Middle frontal gyrus (tissue), 1 donor: Measurements from ENCODE around the gene FAAP20.

ENCODE experiments used
- DNase-seq: peaks from one replicate; pipeline ENCODE4 v3.0.0-alpha.2; 2015; ENCODE audit warnings: low spot score; ENCODE audit errors: extremely low spot score

The FAAP20 gene, protein sequence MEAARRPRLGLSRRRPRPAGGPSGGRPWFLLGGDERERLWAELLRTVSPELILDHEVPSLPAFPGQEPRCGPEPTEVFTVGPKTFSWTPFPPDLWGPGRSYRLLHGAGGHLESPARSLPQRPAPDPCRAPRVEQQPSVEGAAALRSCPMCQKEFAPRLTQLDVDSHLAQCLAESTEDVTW

DNA sequence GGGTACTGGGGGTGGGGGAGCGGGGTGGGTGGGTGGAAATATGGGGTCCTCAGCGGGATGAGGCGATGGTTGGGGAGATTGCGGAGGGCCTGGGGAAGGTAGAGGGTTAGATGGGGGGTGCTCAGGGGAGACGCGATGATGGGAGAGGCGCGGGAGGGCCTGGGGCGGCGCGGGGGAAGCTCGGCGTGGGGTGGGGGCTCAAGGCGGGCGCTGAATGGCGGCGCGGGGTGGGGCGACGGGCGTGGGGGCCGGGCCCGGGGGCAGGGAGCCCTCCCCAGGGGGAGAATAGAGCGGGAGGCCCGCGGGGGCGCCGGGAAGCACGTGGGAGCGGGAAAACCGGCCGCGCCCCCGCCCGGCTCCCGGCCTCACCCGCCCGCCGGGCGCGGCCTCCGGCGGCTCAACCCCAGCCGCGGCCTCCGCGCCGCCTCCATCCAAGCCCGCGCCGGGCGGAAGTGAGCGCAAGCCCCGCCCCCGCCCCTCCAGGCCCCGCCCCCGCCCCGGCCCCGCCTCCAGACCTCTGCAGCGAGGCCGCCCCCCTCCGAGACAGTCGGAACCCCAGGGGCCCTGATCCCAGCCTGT is at the start of gene FAAP20:
TSS of gene FAAP20 (minus strand) at position 454 of the 579 bp plus-strand sequence. CDS start at position 431, 23 bp downstream.
- no peak for DNase-seq

DNA sequence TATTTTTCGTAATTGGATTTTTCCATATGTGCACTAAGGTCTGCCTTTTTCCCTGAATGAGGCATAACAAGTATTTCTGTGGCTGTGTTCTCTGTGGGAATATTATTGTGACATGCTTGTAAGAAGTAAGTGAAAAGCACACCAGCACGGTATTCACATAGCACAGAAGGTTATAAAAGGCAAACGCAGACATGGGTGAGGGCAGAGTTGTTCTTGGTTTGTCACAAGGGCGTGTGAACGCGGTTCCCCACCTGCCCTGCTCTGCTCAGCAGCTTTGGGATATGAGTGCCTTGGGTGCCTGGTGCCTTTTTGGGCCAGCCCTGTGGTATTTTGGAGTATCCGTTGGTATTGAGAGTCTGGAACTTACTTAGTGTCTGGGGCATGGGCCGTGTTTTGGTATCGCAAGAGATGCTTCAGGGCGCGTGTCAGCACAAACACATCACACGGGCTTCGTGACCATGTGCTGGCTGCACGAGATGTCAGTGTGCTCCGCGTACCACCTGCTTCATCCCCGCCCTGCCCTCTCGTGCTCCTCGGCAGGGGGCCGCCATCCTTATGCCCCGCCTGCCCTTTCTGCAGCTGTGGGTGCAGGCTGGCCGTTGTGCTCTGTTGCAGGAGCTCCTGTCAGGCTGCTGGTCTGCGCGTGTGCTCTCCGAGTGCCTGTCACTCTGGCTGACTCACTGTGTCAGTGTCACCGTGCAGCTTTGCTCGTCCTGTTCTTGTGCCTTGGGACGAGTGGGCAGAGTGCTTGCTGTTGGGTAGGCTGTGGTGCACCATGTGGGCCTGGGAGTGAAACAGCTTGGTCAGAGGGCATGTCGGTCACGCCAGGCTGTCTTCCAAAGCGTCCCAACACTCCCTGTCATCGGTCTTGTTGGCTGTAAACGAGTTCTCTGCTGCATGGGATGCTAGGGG is 48.5 kb upstream of the FAAP20 start:
- DNase-seq, result no peak

DNA sequence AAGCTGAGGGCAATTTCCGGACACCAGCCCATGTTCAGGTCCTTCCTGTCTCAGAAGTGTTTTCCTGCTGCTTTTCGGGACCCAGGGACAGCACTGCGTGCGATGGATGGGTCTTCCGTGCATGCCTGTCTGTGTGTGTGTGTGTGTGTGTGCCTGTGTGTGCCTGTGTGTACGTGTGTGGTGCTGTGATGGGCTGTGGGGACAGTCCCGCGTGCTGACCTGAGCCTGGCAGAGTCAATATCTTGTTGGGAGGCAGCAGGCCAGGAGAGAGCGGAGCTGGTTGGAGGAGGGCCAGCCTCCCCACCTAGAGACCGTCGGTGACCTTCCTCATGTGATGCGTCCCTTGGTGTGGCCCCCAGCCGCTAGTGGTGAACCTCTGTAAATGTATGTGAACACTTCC is 47.2 kb upstream of the FAAP20 start:
- DNase-seq, result no peak

GRCh38 chr1:2240270-2241156 is 45.9 kb upstream of the FAAP20 start:
- no peak for DNase-seq

GRCh38 chr1:2239384-2239985 is 44.9 kb upstream of the FAAP20 start:
- no peak for DNase-seq

DNA sequence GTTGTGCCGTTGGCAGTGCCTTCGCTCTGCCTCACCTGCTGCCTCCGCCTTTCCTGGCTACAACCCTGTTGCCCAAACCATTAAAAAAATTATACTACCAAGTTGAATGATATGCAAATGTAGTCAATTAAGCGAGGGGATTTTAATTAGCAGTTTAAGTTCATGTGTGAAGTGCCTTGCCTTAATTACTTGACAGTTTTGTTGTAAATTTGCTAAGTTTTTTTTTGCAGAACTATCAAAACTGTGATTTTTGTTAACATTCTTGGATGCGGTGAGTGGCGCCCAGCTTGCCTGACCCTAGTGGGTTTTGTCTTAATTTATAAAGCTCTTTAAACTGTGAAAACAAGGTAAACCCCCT is 44.4 kb upstream of the FAAP20 start:
- no peak for DNase-seq

- no peak for DNase-seq
These were observed 43.9 kb upstream of the FAAP20 start for GRCh38 chr1:2238361-2239012.

DNA sequence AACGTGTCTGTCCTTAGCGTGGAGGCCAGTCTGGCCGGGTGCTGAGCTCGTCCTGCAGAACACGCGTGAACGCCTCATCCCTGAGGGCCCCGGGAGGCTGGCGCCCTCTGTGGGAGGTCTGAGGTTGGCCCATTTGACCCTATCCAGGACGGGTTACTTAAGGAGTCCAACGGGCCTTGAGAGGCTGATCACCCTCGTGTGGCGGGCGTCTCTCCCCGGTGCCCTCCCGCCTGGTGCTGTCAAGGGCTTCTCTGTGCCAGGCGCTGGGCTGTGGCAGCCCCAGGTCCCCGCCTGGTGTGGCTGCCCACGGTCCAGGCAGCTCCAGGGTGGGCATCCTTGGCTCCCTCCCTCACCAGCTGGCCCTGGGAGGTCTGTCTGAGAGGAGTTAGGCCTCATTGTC is 43.2 kb upstream of the FAAP20 start:
- no peak for DNase-seq

DNA sequence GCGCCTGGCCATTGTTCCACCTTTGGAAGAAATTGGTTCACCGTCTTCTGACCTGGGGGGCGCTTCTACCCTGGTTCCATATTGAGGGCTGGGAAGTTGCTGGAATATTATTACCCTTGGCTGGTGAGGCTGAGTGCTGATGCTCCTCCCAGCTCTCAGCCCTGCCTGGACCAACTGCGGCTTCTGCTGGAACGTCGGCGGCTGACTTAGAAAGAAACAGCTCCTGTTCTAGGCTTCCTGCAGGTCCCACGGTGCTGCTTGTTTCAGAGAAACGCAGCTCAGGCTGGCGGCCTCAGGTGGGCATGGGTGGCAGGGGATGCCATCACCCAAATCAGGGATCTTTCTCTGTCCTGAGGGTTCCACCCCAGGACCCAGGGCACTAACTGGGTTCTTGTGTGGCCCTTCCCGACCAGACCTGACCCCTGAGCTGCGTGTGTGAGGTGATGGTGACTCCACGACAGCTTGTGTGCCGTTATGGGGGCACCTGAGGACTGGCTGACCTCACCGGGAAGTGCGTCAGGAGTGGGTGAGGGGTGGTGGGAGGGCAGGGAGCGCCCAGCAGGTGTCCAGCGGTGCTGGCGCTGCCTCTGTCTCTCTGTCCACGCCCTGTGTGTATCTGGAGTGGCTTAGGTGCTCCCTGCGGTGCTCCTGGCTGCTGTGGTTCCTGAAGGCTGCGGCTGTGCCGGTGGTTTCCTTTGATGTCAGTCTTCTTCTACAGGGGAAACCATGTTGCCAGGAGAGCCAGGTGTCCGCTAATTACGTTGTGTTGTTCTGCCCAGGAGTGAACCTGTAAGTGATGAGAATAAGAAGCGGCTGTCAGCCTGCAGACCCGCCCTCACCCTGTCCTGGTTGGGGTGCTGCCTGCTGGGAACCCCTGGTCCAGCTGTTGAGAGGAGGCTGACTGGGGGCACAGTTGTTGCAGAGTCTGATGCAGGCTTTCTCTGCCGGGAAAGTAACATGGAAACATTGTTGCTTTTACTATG is 42.4 kb upstream of the FAAP20 start:
- no peak for DNase-seq

DNA sequence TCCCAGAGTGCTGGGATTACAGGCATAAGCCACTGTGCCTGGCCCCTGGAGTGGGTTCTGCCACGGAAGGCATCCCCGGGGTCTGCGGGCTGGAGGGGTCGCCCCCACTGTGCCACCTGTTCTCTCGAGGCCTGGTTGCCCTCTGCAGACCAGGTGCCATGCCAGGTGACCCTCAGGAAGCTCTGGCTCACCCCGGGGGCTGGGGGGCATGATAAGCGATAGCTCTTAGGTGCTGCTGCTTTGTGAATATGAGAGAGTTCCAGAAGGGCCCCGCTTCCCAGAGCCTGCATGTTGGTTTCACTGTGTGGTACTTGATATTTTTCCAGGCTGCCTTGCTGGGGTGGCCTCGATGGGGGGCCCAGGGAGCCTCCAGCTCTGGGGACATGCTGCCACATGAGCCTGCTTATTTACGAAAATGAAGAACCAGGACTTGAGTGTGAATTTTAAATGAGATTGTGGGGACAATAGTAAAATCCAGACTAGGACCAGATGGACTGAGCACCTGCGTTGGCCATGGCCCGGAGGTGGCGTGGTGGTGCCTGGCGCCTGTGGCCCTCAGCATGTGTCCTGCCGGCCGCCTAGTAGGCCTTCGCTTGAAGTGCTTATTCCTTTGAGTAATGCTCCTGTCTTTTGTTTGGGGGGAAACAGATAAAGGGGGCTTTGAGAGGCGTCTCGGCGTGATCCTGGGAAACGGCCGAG is 40.9 kb upstream of the FAAP20 start:
- no peak for DNase-seq

DNA sequence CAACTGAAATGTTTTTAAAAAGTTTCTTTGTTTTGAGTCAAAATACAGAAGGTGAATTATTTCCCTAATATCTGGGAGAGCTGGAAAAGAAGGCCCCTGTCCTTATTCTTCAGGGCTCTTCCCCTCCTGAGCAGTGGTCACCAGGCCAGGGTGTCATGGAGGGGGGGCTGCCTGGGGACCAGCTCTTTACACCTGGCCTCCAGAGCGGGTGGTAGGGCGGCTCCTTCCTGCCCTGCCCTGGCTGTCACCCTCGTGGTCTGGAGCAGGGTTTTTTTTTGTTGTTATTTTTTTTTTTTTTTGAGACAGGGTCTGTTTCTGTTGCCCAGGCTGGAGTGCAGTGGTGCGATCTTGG is 40.2 kb upstream of the FAAP20 start:
- no peak for DNase-seq

DNA sequence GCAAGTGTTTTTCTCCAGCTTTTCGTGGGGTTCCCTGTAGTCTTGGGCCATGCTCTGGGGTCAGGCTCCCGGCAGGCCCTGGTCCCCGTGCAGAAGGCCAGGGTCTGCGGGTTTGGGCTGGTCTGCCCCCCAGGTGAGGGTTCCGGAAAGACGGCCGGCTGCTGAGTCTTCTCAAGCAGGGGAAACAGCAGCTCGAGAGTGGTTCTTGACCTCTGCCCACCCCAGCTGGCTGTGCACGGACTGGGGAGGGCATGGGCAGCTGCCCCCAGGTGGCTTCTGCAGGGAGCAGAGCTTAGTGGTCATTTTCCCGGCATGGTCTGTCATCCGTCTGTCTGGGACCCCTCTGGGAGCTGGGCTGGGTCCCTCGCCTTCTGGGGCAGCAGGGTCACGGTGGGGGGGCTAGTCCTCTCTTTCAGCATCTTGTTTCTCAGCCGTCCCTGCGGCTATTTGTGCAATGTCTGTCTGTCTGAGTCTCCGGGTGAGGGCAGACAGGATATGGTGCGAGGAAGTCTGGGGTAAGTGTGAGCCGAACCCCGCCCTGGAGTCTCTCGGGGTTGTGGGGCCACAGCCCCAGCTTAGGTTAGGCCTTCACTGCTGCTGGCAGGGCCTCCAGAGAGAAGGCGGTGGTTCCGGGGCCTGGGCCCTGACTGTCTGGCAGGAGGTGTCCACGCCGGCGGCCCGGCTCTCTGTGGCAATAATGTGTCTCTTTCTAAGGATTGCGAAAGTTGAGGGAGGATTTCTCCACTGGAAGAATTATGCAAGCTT is 39.6 kb upstream of the FAAP20 start:
- no peak for DNase-seq

GRCh38 chr1:2233468-2233867 is 38.9 kb upstream of the FAAP20 start:
- DNase-seq, result no peak

GRCh38 chr1:2232916-2233438 is 38.4 kb upstream of the FAAP20 start:
- no peak for DNase-seq

- no peak for DNase-seq
These were observed 37.8 kb upstream of the FAAP20 start for GRCh38 chr1:2232255-2232915.

- DNase-seq, result no peak
These were observed 37.1 kb upstream of the FAAP20 start for GRCh38 chr1:2231532-2232254.
